ENCODE results near the gene CHMP4B. TPM values are rescaled to one million over a fixed set of nuclear protein-coding genes. Genes with fewer than 3 reads are reported as not detected.

Gene CHMP4B
- polyA plus RNA-seq, 1 donor: 93.7 TPM

- no peak for DNase-seq
Observed at GRCh38 chr20:33838035-33838864, 27.1 kb downstream of the CHMP4B start.

DNA sequence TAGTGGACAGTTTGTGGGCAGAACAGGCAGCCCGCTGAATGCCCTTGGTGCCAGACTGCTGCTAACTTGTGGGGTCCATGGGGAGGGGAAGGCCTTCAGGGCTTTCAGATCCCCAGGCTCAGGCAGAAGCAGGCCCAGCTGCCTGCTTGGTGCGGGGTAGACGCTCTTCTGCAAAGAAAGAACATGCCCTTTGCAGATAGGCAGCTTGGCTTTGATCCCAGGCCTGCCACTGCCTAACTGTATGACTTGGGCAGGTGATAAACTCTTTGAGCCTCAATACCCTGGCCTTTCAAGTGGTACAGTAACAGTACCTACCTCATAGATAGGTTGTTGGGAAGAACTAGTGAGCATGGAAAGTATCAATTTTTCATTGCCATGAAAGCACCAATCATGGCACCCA lies 28.4 kb downstream of the CHMP4B start:
- DNase-seq: no peak

DNA sequence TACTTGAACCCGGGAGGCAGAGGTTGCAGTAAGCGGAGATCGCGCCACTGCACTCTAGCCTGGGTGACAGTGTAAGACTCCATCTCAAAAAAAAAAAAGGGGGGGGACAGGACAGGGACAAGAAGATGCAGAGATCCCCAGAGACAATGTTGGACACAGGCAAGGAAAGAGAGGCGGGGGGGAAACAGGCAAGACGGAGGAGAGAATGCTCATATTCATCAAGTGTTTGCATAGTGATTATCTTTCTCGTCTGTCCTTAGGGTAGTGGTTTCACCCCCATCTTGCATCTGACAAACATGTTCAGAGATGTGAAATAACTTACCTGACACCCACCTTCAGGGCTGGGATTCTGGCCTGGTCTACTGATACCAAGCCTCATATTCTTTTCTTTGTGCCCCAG lies 29.0 kb downstream of the CHMP4B start:
- no peak for DNase-seq

DNA sequence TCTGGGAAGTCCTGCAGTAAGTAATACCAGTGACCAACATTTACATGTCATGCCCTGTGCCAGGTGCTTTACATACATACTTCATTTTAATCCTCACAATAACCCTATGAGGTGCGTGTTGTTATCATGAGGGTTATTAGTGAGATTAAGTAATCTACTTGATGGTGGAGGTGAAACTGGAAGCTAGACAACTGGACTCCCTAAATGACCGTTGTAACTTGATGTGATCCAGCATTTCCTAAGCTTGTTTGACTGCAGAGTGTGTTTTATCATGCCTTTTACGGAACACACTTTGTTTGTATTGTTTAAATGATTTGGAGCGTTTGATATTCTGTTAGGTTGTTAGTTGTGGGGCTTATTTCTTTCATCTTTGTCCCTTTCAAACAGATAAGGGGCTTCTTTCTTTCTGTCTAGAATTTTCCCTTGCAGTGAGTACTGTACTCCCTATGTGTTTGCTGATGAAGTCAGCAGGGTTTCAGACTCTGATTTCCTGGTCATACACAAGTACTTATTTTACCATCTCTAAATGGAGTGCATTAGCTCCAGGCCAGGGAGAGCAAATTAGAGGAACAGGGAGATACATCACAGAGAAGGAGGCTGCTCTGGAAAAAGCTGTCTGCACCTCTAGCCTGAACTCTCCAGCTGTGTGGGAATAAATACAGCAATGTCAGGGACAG lies 29.7 kb downstream of the CHMP4B start:
- no peak for DNase-seq

GRCh38 chr20:33841436-33841799 lies 30.3 kb downstream of the CHMP4B start:
- no peak for DNase-seq

DNA sequence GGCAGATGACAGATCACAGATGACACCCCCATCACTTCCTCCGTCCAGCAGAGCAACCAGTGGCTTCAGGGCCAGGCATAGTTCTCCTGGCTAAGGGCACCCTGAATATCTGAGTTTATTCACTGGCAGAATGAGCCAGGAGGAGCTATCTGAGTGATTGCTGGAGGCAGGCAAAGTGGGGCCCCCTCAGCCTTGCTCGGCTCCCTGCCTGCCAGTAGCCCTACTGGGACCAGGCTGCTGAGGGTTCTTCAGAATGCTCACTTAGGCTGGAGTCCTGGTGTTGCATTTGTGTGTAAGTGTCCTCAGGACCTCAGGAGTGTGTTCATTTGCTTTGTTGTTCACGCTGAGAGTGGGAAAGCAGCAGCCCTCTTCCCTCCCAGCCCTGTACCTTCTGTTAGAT lies 31.2 kb downstream of the CHMP4B start:
- DNase-seq: no peak

GRCh38 chr20:33843050-33843449 lies 31.9 kb downstream of the CHMP4B start:
- no peak for DNase-seq

- DNase-seq: no peak
Observed at GRCh38 chr20:33843854-33844253, 32.7 kb downstream of the CHMP4B start.

DNA sequence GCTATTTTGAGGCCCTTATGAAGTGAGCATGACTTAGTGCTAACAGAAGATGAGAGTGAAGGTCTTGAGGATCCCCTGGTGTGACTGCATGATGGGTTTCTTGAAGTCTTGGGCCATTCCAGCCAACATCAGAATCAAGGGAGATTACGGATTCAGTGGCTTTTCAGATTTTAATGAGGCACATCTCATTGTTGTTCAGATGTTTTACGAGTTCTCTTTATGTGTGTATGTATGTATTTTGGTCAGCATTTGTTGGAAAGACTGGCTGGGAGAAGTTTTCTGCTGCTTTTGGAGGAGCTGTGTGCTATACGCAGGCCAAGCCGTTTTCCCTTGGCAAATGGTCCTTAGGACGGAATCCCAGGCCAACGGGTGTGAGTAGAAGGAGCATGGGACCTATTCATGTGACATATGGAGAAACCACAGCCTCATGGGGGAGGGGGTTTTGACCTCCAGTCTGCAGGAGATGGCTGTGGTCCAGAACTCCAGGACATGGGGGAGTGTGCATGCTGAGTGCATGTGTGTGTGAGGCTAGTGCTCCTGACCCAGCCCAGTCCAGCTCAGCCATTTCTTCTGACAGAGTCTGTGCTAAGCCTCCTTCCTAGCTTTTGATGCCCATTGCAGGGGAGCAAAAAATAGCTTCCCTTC lies 35.3 kb downstream of the CHMP4B start:
- no peak for DNase-seq

GRCh38 chr20:33847006-33847405 lies 35.9 kb downstream of the CHMP4B start:
- DNase-seq: no peak

- DNase-seq: no peak
Observed at GRCh38 chr20:33848391-33848790, 37.2 kb downstream of the CHMP4B start.

GRCh38 chr20:33850159-33850558 lies 39.0 kb downstream of the CHMP4B start:
- no peak for DNase-seq

DNA sequence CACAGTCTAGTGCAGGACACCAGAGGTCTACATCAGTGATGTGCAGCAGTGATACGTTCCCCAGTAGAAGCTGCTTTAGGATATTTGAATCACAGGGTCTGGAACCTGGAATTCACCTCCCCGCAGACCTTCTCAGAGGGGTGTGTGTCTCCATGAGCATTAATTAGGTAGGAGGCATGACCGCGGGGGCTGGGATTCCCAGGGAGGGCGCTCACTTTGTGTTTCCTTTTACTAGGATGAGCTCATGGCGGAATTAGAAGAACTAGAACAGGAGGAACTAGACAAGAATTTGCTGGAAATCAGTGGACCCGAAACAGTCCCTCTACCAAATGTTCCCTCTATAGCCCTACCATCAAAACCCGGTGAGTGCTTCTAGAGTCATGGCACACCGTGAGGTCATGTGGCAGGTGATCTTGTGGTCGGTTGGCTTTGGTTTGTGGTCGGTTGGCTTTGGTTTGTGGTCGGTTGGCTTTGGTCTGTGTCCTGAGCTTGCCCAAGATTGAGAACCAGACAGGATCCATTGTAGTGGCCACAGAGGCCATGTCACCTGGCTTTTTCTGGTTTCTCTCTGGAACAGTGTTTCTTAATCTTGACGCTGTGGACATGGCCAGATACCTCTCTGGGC lies 40.8 kb downstream of the CHMP4B start:
- no peak for DNase-seq

DNA sequence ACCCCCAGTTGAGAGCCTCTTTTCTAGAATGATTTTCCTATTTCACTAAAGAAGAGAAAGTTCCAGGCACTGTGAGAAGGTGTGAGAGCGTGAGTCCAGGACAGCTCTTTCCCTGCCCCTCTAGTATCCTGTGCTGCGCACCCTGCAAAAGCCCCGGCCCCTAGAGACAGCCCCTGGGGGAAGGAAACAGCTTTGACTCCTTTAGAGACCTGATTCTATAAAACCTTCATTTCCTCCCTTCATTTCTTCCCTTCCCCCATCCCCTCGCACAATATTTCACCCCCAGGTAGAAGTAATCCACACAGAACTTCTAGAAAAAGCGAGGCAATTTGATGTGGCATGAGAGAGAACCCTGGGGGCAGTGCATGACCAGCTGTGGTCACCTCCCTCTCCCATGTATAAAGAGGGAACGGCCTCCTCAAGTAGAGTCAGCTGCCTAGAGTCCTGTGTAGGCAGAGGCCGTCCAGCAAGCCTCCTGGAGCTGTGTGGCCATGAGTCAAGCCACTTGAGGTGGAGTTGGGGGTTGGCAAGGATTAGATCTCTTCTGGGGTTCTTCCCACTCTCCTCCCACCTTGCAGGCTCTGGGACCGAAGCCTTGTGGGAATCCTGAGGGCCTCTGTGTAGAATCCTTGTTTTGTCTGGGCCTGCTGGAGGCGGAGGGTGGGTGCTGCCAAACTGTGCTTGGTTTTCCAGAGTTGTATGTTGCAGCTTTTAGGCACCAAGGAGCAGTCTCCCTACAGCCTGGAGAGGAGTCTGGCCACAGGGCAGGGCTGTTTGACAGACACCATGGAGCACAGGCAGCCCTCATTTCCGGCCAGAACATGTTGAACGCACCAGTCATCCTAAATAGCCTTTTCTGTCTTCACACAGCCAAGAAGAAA lies 41.7 kb downstream of the CHMP4B start:
- DNase-seq: no peak

- no peak for DNase-seq
Observed at GRCh38 chr20:33853507-33853813, 42.3 kb downstream of the CHMP4B start.

DNA sequence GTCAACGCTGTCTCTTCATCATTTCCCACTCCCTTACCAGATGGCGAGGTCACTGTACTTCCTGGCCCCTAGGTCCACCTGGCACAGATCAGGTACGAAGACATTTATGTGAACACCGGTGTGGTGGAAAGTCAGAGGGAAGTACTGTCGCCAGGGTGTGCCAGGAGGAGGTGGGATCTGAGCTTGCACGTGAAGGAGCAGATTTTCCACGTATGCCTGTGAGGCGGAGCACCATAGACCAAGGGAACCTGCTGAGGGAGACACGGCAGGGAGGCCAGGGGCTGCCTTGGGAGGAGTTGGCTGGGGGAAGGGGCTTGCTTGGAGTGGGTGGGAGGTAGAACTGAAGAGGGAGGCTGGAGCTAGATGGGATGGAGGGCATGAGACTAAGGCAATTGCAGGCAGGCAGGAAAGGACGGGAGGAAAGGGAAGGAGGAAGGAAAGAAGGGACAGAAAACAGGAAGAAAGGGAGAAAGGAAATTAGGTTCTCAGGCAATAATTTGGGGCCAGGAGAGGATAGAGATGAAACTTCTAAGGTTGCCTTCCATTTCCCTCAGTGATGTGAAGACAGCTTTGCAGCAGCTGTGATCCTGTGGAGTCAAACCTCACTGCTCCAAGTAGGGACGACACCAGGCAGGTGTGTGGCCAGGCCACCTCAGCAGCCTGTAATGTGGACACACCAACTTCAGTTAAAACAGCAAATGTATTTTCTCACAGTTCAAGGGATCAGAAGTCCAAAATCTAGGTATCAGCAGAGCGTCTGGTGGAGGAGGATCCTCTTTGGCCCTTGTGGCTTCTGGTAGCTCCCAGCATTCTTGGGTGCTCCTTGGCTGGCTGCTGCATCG lies 46.8 kb downstream of the CHMP4B start:
- DNase-seq: no peak

DNA sequence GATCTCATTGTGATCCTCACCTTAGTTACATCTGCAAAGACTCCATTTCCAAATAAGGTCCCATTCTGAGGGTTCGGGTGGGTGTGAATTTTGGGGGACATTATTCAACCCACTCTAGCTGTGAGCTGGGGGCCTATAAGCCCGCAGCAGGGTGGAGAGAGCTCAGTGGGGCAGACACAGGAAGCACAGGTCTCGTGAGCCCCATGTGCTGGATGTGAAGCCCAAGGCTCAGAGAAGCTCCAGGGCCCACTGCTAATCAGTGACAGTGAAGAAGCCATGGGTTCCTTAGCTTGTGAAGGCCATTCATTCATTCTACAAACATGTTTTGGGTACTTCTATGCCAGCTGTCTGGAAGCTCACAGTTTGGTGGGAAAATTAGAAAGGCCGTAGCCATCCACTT lies 47.5 kb downstream of the CHMP4B start:
- no peak for DNase-seq

DNA sequence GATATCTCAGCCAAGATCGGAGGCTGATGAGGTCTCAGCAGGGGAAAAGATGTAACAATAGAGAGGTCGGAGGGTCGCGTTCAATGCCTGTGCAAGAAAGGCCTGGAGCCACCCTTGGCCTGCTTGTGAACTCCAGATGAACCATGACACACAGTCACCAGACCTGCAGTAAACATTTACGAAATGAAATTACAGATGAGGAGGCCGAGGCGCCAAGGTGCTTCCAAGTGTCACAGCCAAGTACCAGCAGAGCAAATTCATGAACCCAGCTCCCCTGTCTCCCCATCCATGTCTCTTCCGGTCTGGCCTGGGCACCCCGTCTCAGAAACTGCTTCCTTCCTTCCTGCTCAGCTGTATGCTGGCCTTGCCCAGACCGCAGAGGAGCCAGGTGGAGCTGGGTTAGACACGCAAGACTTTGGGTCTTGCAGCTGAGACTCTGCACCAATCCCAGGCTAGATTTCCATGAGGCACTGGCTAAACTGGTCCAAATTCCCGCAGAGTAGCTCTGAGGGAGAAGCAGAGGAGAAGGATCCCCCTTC lies 48.1 kb downstream of the CHMP4B start:
- no peak for DNase-seq

GRCh38 chr20:33859751-33860150 lies 48.6 kb downstream of the CHMP4B start:
- DNase-seq: no peak

GRCh38 chr20:33861458-33861857 lies 50.3 kb downstream of the CHMP4B start:
- no peak for DNase-seq

Measured in left kidney (tissue), 2 donors.